Lower lobe of right lung (tissue), 2 donors: ENCODE data around the gene EPN1. TPM values are rescaled to one million over a fixed set of nuclear protein-coding genes. Genes with fewer than 3 reads are reported as not detected.
A peak's percentile ranks its signal among the peaks of the same experiment; 100 is the strongest.

Experiments used
- ATAC-seq, 2 donors: fragments of 200-7000 bp; cut with Tn5 transposase; one replicate each; pipeline ENCODE4 v1.9.1; 2020 to 2022; ENCODE audit warnings: mild to moderate bottlenecking in 2 of 2, moderate library complexity in 2 of 2
- DNase-seq: peaks from one replicate; pipeline ENCODE4 v3.0.0-alpha.2; 2020
- H3K27ac ChIP-seq: fragments of 200-600 bp; one replicate; pipeline ENCODE4 v1.8.0; 2022
- H3K27me3 ChIP-seq: fragments of 200-600 bp; one replicate; pipeline ENCODE4 v1.8.0; 2022; ENCODE audit warnings: low read depth
- H3K36me3 ChIP-seq: fragments of 200-600 bp; one replicate; pipeline ENCODE4 v1.8.0; 2022; ENCODE audit warnings: mild to moderate bottlenecking
- H3K4me1 ChIP-seq: fragments of 200-600 bp; one replicate; pipeline ENCODE4 v1.8.0; 2022
- H3K4me3 ChIP-seq: fragments of 200-600 bp; one replicate; pipeline ENCODE4 v1.8.0; 2022; ENCODE audit warnings: mild to moderate bottlenecking
- H3K9me3 ChIP-seq: fragments of 200-600 bp; one replicate; pipeline ENCODE4 v1.8.0; 2022
- intact Hi-C: fragments of 100-400 bp; cut with DNase I; formaldehyde crosslinking; loops from one replicate; pipeline ENCODE4 v1.11.0; 2022
- total RNA-seq: library from RNA; stranded (reverse); fragmentation: NEBNext Ultra II Directional; extraction: Animal tissue kit (Norgen Biotek cat#: 25700); gene quantifications from one replicate; pipeline ENCODE4 v1.2.1, GENCODE V29; 2021
- TF ChIP-seq, protein P1 (sequence below): fragments of 200-600 bp; IDR thresholded peaks from one replicate; pipeline ENCODE4 v1.8.0; 2022; ENCODE audit warnings: antibody characterized with exemption, mild to moderate bottlenecking
- donor health status: DM: no; HTN: yes; CAD: no; lungs with severe emphysema.

The EPN1 gene
- total RNA-seq, 1 donor from 2014 or later, result 105 TPM

DNA sequence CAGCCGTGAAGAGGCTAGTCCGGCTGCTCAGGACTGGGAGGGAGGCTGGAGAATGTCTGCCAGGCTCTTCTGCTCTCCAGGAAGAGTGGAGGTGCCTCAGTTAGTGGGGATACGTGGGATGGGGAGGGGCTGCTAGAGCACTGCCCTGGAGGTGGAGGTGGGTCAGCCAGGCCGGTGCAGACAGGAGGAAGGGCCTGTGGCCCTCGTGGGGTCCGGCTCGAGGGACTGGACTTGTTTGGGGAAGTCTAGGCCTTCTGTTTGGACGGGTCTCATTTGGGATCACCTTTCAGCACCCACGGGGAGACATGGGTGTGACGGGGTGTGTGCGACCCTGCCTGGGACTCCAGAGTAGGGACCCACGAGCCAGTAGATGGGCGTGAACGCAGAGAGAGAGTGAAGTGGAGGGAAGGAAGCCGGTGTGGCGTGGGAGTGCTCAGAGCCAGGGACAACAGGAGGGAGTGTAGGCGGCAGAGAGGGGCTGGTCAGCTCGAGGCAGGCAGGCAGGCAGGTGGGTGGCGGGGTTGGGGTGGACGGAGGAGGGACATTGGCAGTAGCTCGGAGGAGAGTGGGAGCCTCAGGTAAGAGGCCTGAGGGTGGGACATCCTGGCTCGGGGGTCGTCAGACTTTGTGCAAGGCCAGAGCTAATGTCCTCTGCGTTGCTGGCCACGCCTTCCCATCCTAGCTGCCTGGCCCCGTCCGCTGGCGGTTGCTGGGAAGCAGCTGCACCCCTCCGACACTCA lies 11.5 kb downstream of the EPN1 start:
- intact Hi-C loops, result no loop called here
- TF ChIP-seq, protein P1, sequence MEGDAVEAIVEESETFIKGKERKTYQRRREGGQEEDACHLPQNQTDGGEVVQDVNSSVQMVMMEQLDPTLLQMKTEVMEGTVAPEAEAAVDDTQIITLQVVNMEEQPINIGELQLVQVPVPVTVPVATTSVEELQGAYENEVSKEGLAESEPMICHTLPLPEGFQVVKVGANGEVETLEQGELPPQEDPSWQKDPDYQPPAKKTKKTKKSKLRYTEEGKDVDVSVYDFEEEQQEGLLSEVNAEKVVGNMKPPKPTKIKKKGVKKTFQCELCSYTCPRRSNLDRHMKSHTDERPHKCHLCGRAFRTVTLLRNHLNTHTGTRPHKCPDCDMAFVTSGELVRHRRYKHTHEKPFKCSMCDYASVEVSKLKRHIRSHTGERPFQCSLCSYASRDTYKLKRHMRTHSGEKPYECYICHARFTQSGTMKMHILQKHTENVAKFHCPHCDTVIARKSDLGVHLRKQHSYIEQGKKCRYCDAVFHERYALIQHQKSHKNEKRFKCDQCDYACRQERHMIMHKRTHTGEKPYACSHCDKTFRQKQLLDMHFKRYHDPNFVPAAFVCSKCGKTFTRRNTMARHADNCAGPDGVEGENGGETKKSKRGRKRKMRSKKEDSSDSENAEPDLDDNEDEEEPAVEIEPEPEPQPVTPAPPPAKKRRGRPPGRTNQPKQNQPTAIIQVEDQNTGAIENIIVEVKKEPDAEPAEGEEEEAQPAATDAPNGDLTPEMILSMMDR, result no peak

DNA sequence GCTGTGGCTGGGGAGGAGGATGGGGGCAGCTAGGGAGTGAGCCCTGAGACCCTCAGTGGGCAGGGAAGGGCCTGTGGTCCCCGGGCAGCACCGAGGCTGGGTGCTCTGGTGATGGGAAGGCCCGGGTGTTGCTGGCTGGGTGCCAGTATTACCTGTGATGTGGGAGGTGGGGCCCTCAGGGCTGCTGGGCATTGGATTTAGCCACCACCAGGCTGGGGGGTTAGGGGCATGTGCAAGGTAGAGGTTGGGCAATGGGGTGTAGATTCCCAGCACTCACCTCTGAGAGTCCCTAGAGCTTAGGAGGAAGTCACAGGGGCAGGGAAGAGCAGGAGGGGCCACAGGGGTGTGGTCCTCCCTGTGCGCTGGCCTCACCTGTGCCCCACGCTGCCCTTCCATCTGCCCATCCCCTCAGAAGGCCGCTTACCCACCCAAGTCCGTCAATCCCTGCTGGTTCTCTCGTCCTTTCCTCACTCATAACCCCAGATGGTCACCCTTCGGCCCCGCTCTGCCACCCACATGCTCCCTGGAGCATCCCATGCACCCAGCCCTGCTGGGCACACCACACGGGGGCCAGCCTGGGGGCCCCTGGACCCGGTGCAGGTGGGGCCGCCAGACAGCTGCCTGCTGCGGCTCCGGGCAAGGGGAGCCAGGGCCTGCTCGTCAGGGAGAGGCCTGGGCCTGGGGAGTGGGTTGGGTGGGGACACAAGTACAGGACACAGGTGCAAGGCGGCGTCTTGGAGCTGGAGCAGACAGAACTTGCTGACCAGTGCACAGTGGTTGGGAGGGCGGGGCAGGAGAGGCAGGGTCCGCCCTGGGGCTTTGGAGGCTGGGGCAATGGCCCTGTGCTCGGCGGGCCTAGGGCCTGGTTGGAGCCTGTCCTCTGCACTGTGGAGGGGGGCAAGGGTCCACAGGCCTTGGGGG lies 12.5 kb downstream of the EPN1 start:
- Histone ChIP-seq H3K36me3 (peaks cover 98% of the 10 kb centered on the region), H3K27me3 (no peaks in the 10 kb centered on the region), H3K9me3 (no peaks in the 10 kb centered on the region), H3K27ac (no peak overlapping the region), H3K4me3 (no peak overlapping the region), H3K4me1 (peaks cover 16% of the 10 kb centered on the region)
- TF ChIP-seq, protein P1, result no peak
- ATAC-seq (no peak), DNase-seq (peak; percentile 41)
- intact Hi-C loops, result no loop called here

More for the DNA sequence above, 11.5 kb downstream of the EPN1 start:
- Histone ChIP-seq H3K9me3 (no peaks in the 10 kb centered on the region), H3K27me3 (no peaks in the 10 kb centered on the region), H3K27ac (no peak overlapping the region), H3K36me3 (peaks cover 96% of the 10 kb centered on the region), H3K4me3 (no peak overlapping the region), H3K4me1 (peaks cover 16% of the 10 kb centered on the region)
- ATAC-seq (no peak), DNase-seq (peak; percentile 36)

DNA sequence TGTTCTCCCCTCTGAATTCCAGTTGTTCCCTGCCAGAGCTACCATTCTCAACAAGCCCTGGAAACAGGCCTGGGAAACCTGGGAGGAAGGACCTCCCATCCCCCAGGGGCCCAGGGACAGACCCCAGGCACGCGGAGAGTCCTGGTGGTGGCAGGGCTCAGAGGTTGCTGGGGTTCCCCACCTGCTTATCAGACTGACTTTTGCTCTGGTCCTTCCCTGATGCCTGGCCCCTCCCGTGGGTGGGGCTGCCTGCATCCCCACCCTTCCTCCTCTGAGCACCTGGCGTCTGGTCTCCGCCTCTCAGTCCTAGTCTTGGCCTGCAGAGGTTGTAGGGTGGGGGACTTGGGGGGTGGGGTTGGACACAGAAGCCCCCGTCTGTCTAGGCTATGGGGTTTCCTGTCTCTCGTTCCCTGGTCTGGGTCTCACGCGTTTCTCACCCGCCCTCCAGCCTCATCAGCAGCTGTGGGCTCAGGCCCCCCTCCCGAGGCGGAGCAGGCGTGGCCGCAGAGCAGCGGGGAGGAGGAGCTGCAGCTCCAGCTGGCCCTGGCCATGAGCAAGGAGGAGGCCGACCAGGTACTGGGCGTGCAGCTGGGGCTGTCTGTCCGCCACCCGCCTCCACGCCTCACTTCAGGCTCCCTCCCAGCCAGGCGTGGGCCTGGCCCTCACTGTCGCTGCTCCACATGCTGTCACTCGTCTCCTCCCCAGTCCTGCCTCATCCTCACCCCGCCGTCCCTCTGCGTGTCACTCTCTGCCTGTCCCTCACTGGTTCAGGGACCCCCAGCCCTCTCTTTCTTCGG lies 13.6 kb downstream of the EPN1 start:
- intact Hi-C loops, result no loop called here
- ATAC-seq, result no peak
- no peaks in the 10 kb centered on the region for H3K9me3 ChIP-seq
- peak; percentile 36 for DNase-seq
- TF ChIP-seq, protein P1, result no peak
- H3K4me1 ChIP-seq, result peaks cover 10% of the 10 kb centered on the region
- peaks cover 98% of the 10 kb centered on the region for H3K36me3 ChIP-seq
- no peak overlapping the region for H3K4me3 ChIP-seq
- no peaks in the 10 kb centered on the region for H3K27me3 ChIP-seq
- no peak overlapping the region for H3K27ac ChIP-seq

DNA sequence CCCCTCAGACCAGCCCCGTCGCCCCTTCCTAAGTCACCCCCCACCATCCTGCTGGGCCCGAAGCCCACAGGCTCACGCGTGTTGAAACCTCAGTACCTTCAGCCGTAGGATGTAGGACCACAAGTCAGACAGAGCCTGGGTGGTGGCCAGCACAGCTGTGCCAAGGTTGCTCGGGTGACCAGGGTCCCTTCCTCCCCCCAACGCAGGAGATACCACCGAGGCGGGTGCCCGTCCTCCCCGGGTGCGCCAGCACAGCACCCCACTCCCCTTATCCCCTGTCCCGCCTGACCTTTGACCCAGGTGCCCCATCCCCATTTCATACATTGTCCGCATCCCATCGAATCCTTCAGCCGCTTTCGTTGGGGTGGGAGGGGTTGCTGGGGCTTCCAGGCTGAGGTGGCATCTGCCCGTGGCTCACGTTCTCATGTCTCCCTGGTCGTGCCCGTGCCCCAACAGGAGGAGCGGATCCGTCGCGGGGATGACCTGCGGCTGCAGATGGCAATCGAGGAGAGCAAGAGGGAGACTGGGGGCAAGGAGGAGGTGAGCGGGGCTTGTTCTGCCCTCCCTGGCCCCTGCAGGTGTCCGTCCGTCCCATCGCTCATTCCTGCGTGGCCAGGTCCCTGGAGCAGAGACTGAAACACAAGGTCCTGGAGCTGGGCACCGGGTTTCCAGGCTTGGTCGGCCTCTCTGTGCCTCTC lies 14.5 kb downstream of the EPN1 start:
- Histone ChIP-seq H3K36me3 (peaks cover 100% of the 10 kb centered on the region), H3K4me3 (no peak overlapping the region), H3K4me1 (peaks cover 4% of the 10 kb centered on the region), H3K9me3 (no peaks in the 10 kb centered on the region), H3K27me3 (no peaks in the 10 kb centered on the region), H3K27ac (no peak overlapping the region)
- DNase-seq (peak; percentile 33), ATAC-seq (no peak)
- TF ChIP-seq, protein P1, result no peak
- intact Hi-C loops, result no loop called here
